SK-N-SH (cell line): ENCODE data around the gene RABGAP1L. TPM values are rescaled to one million over a fixed set of nuclear protein-coding genes. Genes with fewer than 3 reads are reported as not detected.

Experiments used
- CTCF ChIA-PET: fragments of 300-600, 350-600 bp; formaldehyde crosslinking; extraction: SDS; loops from one replicate; lab custom pipeline; 2021; lab: Yijun Ruan, JAX
- POLR2A ChIA-PET: fragments of 350-600 bp; sonication (Branson Sonifier 250); formaldehyde crosslinking; extraction: SDS; loops from one replicate; lab custom pipeline; 2020; ENCODE audit warnings: antibody characterized with exemption, inconsistent platforms; lab: Yijun Ruan, JAX
- DNase-seq: peaks from one replicate; pipeline ENCODE4 v3.0.0; 2012
- H2AFZ ChIP-seq: fragments of 200-600 bp; sonication (generic); 2 replicates; pipeline ENCODE4 v1.8.1; 2016; ENCODE audit warnings: antibody characterized with exemption, mild to moderate bottlenecking, low read depth
- H3F3A ChIP-seq: fragments of 200-600 bp; sonication (generic); replicated peaks from 2 replicates; pipeline ENCODE3; 2016; ENCODE audit warnings: antibody characterized with exemption, mild to moderate bottlenecking; ENCODE audit not compliant: insufficient read depth
- H3K27ac ChIP-seq, 2 experiments: fragments of 200-500 bp in 1 of 2; fragments of 200-600 bp in 1 of 2; sonication (Bioruptor generic) in 1 of 2; sonication (generic), shearing (Covaris generic) in 1 of 2; 2 replicates each; pipeline versions ENCODE4 v1.5.1 to v1.6.1; 2014 to 2016; ENCODE audit warnings: low read depth in 2 of 2, inconsistent platforms in 1 of 2, low read length in 1 of 2, mild to moderate bottlenecking in 1 of 2, mixed read lengths in 1 of 2
- H3K27me3 ChIP-seq: fragments of 200-600 bp; sonication (generic), shearing (Covaris generic); 2 replicates; pipeline ENCODE4 v1.6.1; 2016; ENCODE audit warnings: mixed run types; ENCODE audit not compliant: insufficient read depth
- H3K36me3 ChIP-seq, 2 experiments: fragments of 200-500 bp in 1 of 2; fragments of 200-600 bp in 1 of 2; sonication (Bioruptor generic) in 1 of 2; sonication (generic) in 1 of 2; replicated peaks in 1 of 2; 2 replicates each; pipeline versions ENCODE3 to v1.5.1; 2014 to 2016; ENCODE audit warnings: low read length in 1 of 2, mild to moderate bottlenecking in 1 of 2; ENCODE audit not compliant: insufficient read depth in 2 of 2, control insufficient read depth in 1 of 2
- H3K4me1 ChIP-seq, 2 experiments: fragments of 200-500 bp in 1 of 2; fragments of 200-600 bp in 1 of 2; sonication (Bioruptor generic) in 1 of 2; sonication (generic), shearing (Covaris generic) in 1 of 2; 2 replicates each; pipeline versions ENCODE4 v1.5.1 to v1.6.1; 2014 to 2016; ENCODE audit warnings: low read depth in 1 of 2, low read length in 1 of 2, mixed run types in 1 of 2; ENCODE audit not compliant: insufficient read depth in 2 of 2, control insufficient read depth in 1 of 2
- H3K4me2 ChIP-seq: fragments of 200-600 bp; sonication (generic), shearing (Covaris generic); 2 replicates; pipeline ENCODE4 v1.6.1; 2017; ENCODE audit warnings: mixed run types
- H3K4me3 ChIP-seq, 2 experiments: fragments of 200-500 bp in 1 of 2; fragments of 200-600 bp in 1 of 2; sonication (Bioruptor generic) in 1 of 2; sonication (generic), shearing (Covaris generic) in 1 of 2; 2 replicates each; pipeline versions ENCODE4 v1.5.1 to v1.8.1; 2014 to 2016; ENCODE audit warnings: low read depth in 2 of 2, inconsistent platforms in 1 of 2, low read length in 1 of 2, mild to moderate bottlenecking in 1 of 2, mixed read lengths in 1 of 2, moderate library complexity in 1 of 2
- H3K79me2 ChIP-seq: fragments of 200-600 bp; sonication (generic); 2 replicates; pipeline ENCODE4 v1.8.1; 2017; ENCODE audit warnings: mild to moderate bottlenecking; ENCODE audit not compliant: insufficient read depth
- H3K9ac ChIP-seq: fragments of 200-600 bp; sonication (generic); 2 replicates; pipeline ENCODE4 v1.6.1; 2017; ENCODE audit warnings: mixed run types
- H3K9me2 ChIP-seq: fragments of 200-600 bp; sonication (generic); 2 replicates; pipeline ENCODE4 v1.6.1; 2017; ENCODE audit warnings: mixed run types
- H3K9me3 ChIP-seq: fragments of 200-600 bp; sonication (generic); 2 replicates; pipeline ENCODE4 v1.6.1; 2017; ENCODE audit warnings: mixed run types, mild to moderate bottlenecking, moderate library complexity
- H4K20me1 ChIP-seq: fragments of 200-600 bp; sonication (generic); 2 replicates; pipeline ENCODE4 v1.6.1; 2017; ENCODE audit warnings: mild to moderate bottlenecking, mixed run types; ENCODE audit not compliant: insufficient read depth
- CHD2 ChIP-seq: fragments of 150-350 bp; IDR thresholded peaks from 2 replicates; pipeline ENCODE4 v1.6.1; 2018; ENCODE audit warnings: low read length; ENCODE audit not compliant: partially characterized antibody
- ELF1 ChIP-seq: IDR thresholded peaks from 2 replicates; pipeline ENCODE4 v1.4.0; 2012
- FOXM1 ChIP-seq: IDR thresholded peaks from 2 replicates; pipeline ENCODE4 v1.4.0; 2012; ENCODE audit warnings: low read depth, mild to moderate bottlenecking
- GATA2 ChIP-seq: sonication (generic); formaldehyde crosslinking; IDR thresholded peaks from 2 replicates; pipeline ENCODE4 v1.5.0; 2020; ENCODE audit warnings: mild to moderate bottlenecking, missing genetic modification reagents
- JUND ChIP-seq: IDR thresholded peaks from 2 replicates; pipeline ENCODE4 v1.4.0; 2012
- MEF2A ChIP-seq: IDR thresholded peaks from 2 replicates; pipeline ENCODE4 v1.4.0; 2012; ENCODE audit warnings: low read depth, borderline replicate concordance
- MXI1 ChIP-seq: IDR thresholded peaks from 2 replicates; pipeline ENCODE4 v1.6.1; 2012; ENCODE audit warnings: mild to moderate bottlenecking, low read depth, low read length, improper control_type of control experiment
- NRF1 ChIP-seq: IDR thresholded peaks from 2 replicates; pipeline ENCODE4 v1.6.1; 2012; ENCODE audit warnings: low read depth, mild to moderate bottlenecking, low read length
- POLR2AphosphoS5 ChIP-seq: IDR thresholded peaks from 2 replicates; pipeline ENCODE4 v1.6.1; 2012; ENCODE audit warnings: low read depth, low read length
- RCOR1 ChIP-seq: fragments of 150-350 bp; IDR thresholded peaks from 2 replicates; pipeline ENCODE4 v1.6.1; 2017; ENCODE audit warnings: antibody characterized with exemption, low read length
- RFX5 ChIP-seq: IDR thresholded peaks from 2 replicates; pipeline ENCODE4 v1.6.1; 2012; ENCODE audit warnings: mild to moderate bottlenecking, improper control_type of control experiment, low read length
- RXRA ChIP-seq: IDR thresholded peaks from 2 replicates; pipeline ENCODE4 v1.4.0; 2012; ENCODE audit warnings: low read depth, mild to moderate bottlenecking, borderline replicate concordance
- TAF1 ChIP-seq: IDR thresholded peaks from 2 replicates; pipeline ENCODE4 v1.6.1; 2012; ENCODE audit warnings: low read depth, mild to moderate bottlenecking, low read length, moderate library complexity, borderline replicate concordance
- TCF12 ChIP-seq: IDR thresholded peaks from 2 replicates; pipeline ENCODE4 v1.4.0; 2012
- polyA plus RNA-seq, 3 experiments: library from polyadenylated mRNA; depleted of rRNA; stranded (reverse); fragments of >200 nt; gene quantifications; 2 replicates each; pipeline ENCODE4 v1.2.3, GENCODE V29; 2012
- TF ChIP-seq, protein P1 (sequence below): fragments of 150-350 bp; IDR thresholded peaks from 2 replicates; pipeline ENCODE4 v1.6.1; 2016; ENCODE audit warnings: mild to moderate bottlenecking, low read depth, low read length
- TF ChIP-seq, protein P2 (sequence below): fragments of 150-350 bp; IDR thresholded peaks from 2 replicates; pipeline ENCODE4 v1.6.1; 2017; ENCODE audit warnings: antibody characterized with exemption, low read length, low read depth, borderline replicate concordance
- TF ChIP-seq, protein P3 (sequence below): fragments of 200-600 bp; sonication (generic); IDR thresholded peaks from 2 replicates; pipeline ENCODE4 v1.6.1; 2017; ENCODE audit warnings: antibody characterized with exemption, mild to moderate bottlenecking, moderate library complexity
- TF ChIP-seq, protein P4 (sequence below): IDR thresholded peaks from 2 replicates; pipeline ENCODE4 v1.4.0; 2012; ENCODE audit warnings: low read depth, borderline replicate concordance
- TF ChIP-seq, protein P5 (sequence below): IDR thresholded peaks from 2 replicates; pipeline ENCODE4; 2012
- TF ChIP-seq, protein P6 (sequence below): IDR thresholded peaks from 2 replicates; pipeline ENCODE4 v1.6.1; 2012; ENCODE audit warnings: mild to moderate bottlenecking, low read depth, low read length, moderate library complexity

RABGAP1L gene
- polyA plus RNA-seq, 1 of the 3 experiments (the other 2 are of a cell fraction), result 7.2 TPM

DNA sequence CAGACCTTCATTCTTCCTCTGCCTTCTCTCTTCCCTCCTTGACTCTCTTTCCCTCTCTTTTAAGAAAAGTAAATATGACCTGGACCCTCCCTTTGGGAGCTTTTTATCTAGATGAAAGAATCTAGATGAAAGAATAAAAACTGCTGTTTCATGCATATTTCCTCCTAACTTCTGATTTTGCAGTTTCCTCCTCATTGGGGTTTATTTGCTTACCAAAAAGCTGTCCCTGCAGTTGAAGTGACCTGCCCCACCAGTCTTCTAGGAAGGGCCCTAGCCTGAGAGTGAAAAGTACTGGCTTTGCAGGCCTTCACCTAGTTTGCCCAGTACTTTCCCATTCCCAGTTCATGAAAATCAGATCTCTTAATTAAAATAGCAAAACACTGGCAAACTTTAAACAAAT, 812.1 kb downstream of the RABGAP1L start:
- no peak overlapping the region for H3K27ac ChIP-seq
- no peak for DNase-seq
- peaks cover 2 to 13% of the 10 kb centered on the region in 2 experiments; a peak in 3 of 4 replicates for H3K4me1 ChIP-seq
- no peaks in the 10 kb centered on the region for H3K79me2 ChIP-seq
- ChIA-PET CTCF (interaction anchor here (1.2 to 2.4 kb wide), 3 partner anchors 12 to 202 kb away, joined by 3 to 10 read pairs (median 3); no protein-coding TSS in a partner anchor), POLR2A (no interaction called here)
- no peaks in the 10 kb centered on the region for H3K9me3 ChIP-seq
- H4K20me1 ChIP-seq, result no peaks in the 10 kb centered on the region
- H3F3A ChIP-seq, result no peaks in the 10 kb centered on the region
- H3K4me2 ChIP-seq, result no peak overlapping the region
- no peak overlapping the region; the same call in 1 of the 2 replicates for H2AFZ ChIP-seq
- no peaks in the 10 kb centered on the region for H3K9me2 ChIP-seq
- no peaks in the 10 kb centered on the region for H3K27me3 ChIP-seq
- no peak overlapping the region for H3K9ac ChIP-seq
- no peak overlapping the region for H3K4me3 ChIP-seq
- no peaks in the 10 kb centered on the region for H3K36me3 ChIP-seq
- TF ChIP-seq, protein P1, sequence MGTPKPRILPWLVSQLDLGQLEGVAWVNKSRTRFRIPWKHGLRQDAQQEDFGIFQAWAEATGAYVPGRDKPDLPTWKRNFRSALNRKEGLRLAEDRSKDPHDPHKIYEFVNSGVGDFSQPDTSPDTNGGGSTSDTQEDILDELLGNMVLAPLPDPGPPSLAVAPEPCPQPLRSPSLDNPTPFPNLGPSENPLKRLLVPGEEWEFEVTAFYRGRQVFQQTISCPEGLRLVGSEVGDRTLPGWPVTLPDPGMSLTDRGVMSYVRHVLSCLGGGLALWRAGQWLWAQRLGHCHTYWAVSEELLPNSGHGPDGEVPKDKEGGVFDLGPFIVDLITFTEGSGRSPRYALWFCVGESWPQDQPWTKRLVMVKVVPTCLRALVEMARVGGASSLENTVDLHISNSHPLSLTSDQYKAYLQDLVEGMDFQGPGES, result no peak
- no peak for TF ChIP-seq TAF1
- no peak for TF ChIP-seq CHD2
- TF ChIP-seq, protein P2, sequence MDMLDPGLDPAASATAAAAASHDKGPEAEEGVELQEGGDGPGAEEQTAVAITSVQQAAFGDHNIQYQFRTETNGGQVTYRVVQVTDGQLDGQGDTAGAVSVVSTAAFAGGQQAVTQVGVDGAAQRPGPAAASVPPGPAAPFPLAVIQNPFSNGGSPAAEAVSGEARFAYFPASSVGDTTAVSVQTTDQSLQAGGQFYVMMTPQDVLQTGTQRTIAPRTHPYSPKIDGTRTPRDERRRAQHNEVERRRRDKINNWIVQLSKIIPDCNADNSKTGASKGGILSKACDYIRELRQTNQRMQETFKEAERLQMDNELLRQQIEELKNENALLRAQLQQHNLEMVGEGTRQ, result no peak
- TF ChIP-seq, protein P3, sequence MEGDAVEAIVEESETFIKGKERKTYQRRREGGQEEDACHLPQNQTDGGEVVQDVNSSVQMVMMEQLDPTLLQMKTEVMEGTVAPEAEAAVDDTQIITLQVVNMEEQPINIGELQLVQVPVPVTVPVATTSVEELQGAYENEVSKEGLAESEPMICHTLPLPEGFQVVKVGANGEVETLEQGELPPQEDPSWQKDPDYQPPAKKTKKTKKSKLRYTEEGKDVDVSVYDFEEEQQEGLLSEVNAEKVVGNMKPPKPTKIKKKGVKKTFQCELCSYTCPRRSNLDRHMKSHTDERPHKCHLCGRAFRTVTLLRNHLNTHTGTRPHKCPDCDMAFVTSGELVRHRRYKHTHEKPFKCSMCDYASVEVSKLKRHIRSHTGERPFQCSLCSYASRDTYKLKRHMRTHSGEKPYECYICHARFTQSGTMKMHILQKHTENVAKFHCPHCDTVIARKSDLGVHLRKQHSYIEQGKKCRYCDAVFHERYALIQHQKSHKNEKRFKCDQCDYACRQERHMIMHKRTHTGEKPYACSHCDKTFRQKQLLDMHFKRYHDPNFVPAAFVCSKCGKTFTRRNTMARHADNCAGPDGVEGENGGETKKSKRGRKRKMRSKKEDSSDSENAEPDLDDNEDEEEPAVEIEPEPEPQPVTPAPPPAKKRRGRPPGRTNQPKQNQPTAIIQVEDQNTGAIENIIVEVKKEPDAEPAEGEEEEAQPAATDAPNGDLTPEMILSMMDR, result no peak
- TF ChIP-seq JUND, result no peak
- no peak for TF ChIP-seq NRF1
- no peak for TF ChIP-seq MXI1
- TF ChIP-seq FOXM1, result no peak
- no peak for TF ChIP-seq RXRA
- TF ChIP-seq, protein P4, sequence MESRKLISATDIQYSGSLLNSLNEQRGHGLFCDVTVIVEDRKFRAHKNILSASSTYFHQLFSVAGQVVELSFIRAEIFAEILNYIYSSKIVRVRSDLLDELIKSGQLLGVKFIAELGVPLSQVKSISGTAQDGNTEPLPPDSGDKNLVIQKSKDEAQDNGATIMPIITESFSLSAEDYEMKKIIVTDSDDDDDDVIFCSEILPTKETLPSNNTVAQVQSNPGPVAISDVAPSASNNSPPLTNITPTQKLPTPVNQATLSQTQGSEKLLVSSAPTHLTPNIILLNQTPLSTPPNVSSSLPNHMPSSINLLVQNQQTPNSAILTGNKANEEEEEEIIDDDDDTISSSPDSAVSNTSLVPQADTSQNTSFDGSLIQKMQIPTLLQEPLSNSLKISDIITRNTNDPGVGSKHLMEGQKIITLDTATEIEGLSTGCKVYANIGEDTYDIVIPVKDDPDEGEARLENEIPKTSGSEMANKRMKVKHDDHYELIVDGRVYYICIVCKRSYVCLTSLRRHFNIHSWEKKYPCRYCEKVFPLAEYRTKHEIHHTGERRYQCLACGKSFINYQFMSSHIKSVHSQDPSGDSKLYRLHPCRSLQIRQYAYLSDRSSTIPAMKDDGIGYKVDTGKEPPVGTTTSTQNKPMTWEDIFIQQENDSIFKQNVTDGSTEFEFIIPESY, result no peak
- TF ChIP-seq ELF1, result no peak
- TF ChIP-seq, protein P5, sequence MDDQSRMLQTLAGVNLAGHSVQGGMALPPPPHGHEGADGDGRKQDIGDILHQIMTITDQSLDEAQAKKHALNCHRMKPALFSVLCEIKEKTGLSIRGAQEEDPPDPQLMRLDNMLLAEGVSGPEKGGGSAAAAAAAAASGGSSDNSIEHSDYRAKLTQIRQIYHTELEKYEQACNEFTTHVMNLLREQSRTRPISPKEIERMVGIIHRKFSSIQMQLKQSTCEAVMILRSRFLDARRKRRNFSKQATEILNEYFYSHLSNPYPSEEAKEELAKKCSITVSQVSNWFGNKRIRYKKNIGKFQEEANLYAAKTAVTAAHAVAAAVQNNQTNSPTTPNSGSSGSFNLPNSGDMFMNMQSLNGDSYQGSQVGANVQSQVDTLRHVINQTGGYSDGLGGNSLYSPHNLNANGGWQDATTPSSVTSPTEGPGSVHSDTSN, result no peak
- TF ChIP-seq POLR2AphosphoS5, result no peak
- no peak for TF ChIP-seq GATA2 (CRISPR knock-in tag)
- no peak for TF ChIP-seq TCF12
- no peak for TF ChIP-seq MEF2A
- no peak for TF ChIP-seq RFX5
- TF ChIP-seq, protein P6, sequence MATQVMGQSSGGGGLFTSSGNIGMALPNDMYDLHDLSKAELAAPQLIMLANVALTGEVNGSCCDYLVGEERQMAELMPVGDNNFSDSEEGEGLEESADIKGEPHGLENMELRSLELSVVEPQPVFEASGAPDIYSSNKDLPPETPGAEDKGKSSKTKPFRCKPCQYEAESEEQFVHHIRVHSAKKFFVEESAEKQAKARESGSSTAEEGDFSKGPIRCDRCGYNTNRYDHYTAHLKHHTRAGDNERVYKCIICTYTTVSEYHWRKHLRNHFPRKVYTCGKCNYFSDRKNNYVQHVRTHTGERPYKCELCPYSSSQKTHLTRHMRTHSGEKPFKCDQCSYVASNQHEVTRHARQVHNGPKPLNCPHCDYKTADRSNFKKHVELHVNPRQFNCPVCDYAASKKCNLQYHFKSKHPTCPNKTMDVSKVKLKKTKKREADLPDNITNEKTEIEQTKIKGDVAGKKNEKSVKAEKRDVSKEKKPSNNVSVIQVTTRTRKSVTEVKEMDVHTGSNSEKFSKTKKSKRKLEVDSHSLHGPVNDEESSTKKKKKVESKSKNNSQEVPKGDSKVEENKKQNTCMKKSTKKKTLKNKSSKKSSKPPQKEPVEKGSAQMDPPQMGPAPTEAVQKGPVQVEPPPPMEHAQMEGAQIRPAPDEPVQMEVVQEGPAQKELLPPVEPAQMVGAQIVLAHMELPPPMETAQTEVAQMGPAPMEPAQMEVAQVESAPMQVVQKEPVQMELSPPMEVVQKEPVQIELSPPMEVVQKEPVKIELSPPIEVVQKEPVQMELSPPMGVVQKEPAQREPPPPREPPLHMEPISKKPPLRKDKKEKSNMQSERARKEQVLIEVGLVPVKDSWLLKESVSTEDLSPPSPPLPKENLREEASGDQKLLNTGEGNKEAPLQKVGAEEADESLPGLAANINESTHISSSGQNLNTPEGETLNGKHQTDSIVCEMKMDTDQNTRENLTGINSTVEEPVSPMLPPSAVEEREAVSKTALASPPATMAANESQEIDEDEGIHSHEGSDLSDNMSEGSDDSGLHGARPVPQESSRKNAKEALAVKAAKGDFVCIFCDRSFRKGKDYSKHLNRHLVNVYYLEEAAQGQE, result no peak
- no peak for TF ChIP-seq RCOR1
